Neural crest cell (in vitro differentiated cells): Measurements from ENCODE around the gene C9orf50. TPM values are rescaled to one million over a fixed set of nuclear protein-coding genes. Genes with fewer than 3 reads are reported as not detected.

Experiments
- DNase-seq: peaks from one replicate; pipeline ENCODE4 v3.0.0; 2021; ENCODE audit warnings: low read depth, mixed read lengths, low spot score
- H3K27ac Mint-ChIP-seq: one replicate; pipeline ENCODE4 v1.8.0; 2021; ENCODE audit warnings: mild to moderate bottlenecking, mixed read lengths; ENCODE audit not compliant: unreplicated experiment
- H3K27me3 Mint-ChIP-seq: 2 replicates; pipeline ENCODE4 v1.8.0; 2021; ENCODE audit warnings: low read depth, mild to moderate bottlenecking, mixed read lengths
- H3K36me3 Mint-ChIP-seq: 2 replicates; pipeline ENCODE4 v1.8.0; 2021; ENCODE audit warnings: low read depth, mild to moderate bottlenecking, mixed read lengths
- H3K4me1 Mint-ChIP-seq: 2 replicates; pipeline ENCODE4 v1.8.0; 2021; ENCODE audit warnings: mixed read lengths
- H3K4me3 Mint-ChIP-seq: one replicate; pipeline ENCODE4 v1.8.0; 2021; ENCODE audit warnings: mild to moderate bottlenecking, mixed read lengths
- H3K9me3 Mint-ChIP-seq: 2 replicates; pipeline ENCODE4 v1.8.0; 2021; ENCODE audit warnings: mixed read lengths
- total RNA-seq: library from RNA; stranded (reverse); gene quantifications from 2 replicates; pipeline ENCODE4 v1.2.1, GENCODE V29; 2021
- TF ChIP-seq, protein P1 (sequence below): fragments of 200-600 bp; sonication (generic); conservative IDR thresholded peaks from 2 replicates; pipeline ENCODE4 v1.5.0; 2021; ENCODE audit warnings: antibody characterized with exemption, mild to moderate bottlenecking

Gene C9orf50
- total RNA-seq, 1 donor from 2014 or later: 0.26 TPM

DNA sequence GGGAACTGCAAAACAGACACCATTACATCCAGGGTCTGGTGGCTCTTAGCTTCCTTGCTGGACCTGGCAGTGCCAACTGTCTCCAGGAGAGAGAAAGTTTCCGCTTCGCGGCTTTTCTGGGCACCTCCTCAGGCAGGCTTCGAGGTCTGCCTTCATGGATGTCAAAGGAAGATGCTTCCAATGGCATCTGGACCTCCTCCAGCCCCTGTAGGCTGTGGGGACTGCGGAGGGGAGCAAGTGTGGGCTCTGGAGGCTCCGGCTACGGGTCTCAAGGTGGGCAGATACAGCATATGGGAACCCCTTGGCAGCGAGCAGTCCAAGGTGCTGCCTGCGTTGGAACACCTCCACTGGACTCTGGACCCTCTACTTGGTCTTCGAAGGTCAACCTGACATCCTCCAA is 6.0 kb downstream of the C9orf50 start:
- Mint-ChIP-seq H3K9me3 (peaks cover 3% of the 10 kb centered on the region), H3K4me1 (peaks cover 23% of the 10 kb centered on the region), H3K36me3 (no peaks in the 10 kb centered on the region), H3K4me3 (no peak overlapping the region), H3K27ac (no peak overlapping the region), H3K27me3 (no peaks in the 10 kb centered on the region)
- DNase-seq: no peak
- TF ChIP-seq, protein P1, sequence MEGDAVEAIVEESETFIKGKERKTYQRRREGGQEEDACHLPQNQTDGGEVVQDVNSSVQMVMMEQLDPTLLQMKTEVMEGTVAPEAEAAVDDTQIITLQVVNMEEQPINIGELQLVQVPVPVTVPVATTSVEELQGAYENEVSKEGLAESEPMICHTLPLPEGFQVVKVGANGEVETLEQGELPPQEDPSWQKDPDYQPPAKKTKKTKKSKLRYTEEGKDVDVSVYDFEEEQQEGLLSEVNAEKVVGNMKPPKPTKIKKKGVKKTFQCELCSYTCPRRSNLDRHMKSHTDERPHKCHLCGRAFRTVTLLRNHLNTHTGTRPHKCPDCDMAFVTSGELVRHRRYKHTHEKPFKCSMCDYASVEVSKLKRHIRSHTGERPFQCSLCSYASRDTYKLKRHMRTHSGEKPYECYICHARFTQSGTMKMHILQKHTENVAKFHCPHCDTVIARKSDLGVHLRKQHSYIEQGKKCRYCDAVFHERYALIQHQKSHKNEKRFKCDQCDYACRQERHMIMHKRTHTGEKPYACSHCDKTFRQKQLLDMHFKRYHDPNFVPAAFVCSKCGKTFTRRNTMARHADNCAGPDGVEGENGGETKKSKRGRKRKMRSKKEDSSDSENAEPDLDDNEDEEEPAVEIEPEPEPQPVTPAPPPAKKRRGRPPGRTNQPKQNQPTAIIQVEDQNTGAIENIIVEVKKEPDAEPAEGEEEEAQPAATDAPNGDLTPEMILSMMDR: no peak

DNA sequence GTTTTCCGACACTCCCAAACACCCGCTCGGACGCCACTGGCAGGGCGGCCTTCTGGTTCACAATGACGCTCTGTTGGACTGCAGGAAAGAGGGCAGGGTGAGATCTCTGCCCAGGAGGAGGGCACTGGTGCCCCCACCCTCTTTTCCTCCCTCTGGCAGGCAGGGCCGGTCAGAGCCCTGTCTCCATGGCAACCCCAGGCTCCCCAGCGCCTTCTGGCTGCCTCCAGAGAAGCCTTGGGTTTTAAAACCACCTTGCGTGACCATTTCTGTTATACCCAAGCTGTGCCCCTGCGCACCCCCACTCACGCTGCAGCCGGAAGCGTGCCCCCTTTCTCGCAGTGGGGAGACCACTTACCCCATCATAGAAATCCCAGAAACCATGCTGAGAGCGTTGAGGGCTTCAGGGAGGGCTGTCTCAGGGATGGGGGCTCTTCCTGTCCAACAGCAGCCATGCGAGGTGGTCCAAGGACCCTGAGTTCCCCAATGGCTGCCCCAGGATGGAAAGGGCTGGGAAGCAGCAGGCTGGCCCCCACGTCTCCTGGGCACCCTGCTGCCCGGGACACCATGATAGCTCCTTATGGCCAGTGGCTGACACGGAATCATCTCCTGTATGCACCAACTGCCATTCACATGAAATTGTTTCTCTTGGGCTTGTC is 7.3 kb downstream of the C9orf50 start:
- Mint-ChIP-seq H3K9me3 (no peaks in the 10 kb centered on the region), H3K27me3 (peaks cover 3% of the 10 kb centered on the region), H3K4me3 (peak overlapping the region; percentile 67), H3K36me3 (no peaks in the 10 kb centered on the region), H3K27ac (peak overlapping the region; percentile 78), H3K4me1 (peaks cover 18% of the 10 kb centered on the region)
- TF ChIP-seq, protein P1: no peak
- no peak for DNase-seq

DNA sequence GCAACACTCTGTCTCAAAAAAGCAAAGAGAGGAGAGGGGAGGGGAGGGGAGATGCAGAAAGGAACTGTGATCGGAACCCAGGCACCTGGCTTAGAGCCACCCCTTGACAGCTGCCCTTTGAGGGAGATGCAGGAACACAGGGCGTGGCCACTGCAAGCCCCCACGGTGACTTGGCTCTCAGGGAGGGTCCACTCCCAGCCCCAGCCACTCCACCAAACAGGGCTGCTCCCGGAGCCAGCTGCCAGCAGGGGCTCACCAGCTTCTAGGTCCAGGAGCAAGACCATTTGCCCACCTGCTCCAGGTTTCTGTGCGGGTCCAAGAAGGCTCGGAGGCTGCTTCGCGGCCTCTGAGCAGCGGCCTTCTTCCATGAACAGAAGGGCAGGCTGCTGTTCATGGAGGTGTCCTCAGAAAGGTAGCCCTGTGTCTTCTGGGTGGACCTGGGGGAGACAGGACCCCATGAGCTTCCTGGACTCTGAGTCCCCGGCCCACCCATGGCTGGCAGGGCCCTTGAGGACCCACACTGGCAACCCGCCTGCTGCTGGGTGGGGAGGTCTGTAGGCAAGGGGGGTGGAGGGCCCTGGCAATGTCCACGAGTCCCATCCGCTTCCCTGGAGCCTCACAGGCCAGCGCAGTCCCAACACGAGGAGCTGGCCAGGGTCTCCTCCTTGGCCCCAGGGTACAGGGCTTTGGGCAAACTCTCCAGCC is 7.9 kb downstream of the C9orf50 start:
- Mint-ChIP-seq H3K4me1 (peaks cover 18% of the 10 kb centered on the region), H3K36me3 (no peaks in the 10 kb centered on the region), H3K27ac (no peak overlapping the region), H3K27me3 (peaks cover 3% of the 10 kb centered on the region), H3K9me3 (no peaks in the 10 kb centered on the region), H3K4me3 (peak overlapping the region; percentile 67)
- TF ChIP-seq, protein P1: no peak
- no peak for DNase-seq

DNA sequence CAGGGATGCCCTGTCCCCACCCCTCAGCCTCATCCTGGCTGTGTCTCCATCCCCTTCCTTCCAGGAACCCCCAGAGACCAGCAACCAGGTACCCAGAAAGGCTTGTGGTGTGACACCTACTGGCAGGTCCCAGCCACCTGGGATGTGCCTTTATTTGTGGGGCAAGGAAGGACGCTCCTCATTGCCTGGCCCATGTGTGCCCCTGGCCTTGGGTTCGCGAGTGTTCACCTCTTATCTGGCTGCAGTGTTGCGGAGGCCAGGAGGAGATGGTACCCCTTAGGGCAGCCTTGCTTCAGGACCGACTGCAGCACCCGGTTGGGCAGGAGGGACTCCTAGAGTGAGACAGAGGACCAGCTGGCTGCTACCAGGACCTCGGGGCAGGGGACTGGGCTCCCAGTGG is 8.8 kb downstream of the C9orf50 start:
- Mint-ChIP-seq H3K27me3 (peaks cover 3% of the 10 kb centered on the region), H3K4me3 (no peak overlapping the region), H3K36me3 (no peaks in the 10 kb centered on the region), H3K9me3 (no peaks in the 10 kb centered on the region), H3K4me1 (peaks cover 25% of the 10 kb centered on the region), H3K27ac (no peak overlapping the region)
- no peak for DNase-seq
- TF ChIP-seq, protein P1: no peak

DNA sequence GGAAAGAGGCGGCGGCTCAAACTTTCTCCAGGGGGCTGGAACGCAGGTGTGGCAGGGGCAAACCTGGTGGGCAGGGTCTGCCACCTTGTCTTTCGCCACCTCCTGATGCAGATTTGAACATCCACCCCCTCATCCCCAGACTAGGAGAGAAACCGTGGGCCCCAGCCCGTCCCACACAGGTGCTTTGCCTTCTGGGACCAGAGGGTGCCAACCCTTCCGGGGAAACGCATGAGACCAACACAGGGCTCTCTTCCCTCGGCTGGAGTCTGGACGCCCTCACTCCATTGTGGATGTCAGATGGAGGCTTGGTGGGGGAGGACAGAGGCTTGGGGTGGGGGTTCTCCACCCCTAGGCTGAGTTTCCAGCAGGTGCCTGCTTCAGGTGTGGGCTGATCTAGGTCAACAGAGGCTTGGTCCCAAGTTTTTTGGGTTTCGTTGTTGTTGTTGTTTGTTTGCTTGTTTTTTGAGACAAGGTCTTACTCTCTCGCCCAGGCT is 9.5 kb downstream of the C9orf50 start:
- no peak overlapping the region for H3K27ac Mint-ChIP-seq
- H3K9me3 Mint-ChIP-seq: no peaks in the 10 kb centered on the region
- peak overlapping the region; percentile 76 for H3K4me3 Mint-ChIP-seq

More for the DNA sequence above, 9.5 kb downstream of the C9orf50 start:
- Mint-ChIP-seq H3K4me1 (peaks cover 31% of the 10 kb centered on the region), H3K27me3 (peaks cover 3% of the 10 kb centered on the region), H3K36me3 (no peaks in the 10 kb centered on the region)
- no peak for DNase-seq
- TF ChIP-seq, protein P1: no peak
